ENCODE results near the gene UBXN7.
"Not testable (repeated sequence)": the region's sequence is repeated elsewhere in the genome, so short reads cannot be mapped to it uniquely, and the experiment has no call there.

The UBXN7 gene

DNA sequence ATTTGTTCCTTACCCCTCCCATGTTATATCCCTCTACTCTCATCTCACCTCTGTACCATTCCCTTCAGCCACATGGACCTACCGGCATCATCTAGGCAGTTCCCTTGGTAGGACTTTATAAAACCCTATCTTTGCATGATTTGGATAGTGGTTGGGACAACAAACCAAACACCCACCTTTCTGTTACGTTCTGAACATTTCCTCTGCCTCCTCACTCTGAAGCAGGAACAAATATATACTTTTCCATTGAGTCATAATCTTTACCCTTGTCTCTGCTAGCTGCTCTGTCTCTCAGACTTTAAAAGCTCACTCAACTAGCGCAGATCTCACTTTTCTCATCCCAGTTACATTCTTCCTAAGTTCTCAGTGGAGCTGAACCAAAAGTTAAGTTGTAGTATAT lies 17.8 kb downstream of the UBXN7 start:
- no peak for DNase-seq

GRCh38 chr3:196412704-196413103 lies 19.5 kb downstream of the UBXN7 start:
- no peak for DNase-seq

DNA sequence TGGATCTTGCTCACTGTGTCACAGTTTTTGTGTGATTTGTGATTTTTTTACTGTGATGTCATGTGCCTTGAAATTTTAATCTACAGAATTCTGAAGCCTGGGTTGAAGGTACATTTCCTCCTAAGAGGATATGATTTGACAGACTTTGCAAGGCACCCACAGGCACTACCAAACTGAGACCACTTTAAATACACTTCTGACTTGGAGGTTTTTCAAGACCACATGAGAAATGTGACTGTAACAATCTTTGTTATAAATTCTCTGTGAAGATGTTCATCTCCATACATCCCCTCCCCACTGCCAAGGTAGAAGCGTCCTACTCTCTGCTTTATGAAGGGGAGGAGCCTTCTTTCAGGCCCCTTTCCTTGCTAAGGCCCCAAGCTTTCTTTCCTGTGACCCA lies 22.8 kb downstream of the UBXN7 start:
- no peak for DNase-seq

DNA sequence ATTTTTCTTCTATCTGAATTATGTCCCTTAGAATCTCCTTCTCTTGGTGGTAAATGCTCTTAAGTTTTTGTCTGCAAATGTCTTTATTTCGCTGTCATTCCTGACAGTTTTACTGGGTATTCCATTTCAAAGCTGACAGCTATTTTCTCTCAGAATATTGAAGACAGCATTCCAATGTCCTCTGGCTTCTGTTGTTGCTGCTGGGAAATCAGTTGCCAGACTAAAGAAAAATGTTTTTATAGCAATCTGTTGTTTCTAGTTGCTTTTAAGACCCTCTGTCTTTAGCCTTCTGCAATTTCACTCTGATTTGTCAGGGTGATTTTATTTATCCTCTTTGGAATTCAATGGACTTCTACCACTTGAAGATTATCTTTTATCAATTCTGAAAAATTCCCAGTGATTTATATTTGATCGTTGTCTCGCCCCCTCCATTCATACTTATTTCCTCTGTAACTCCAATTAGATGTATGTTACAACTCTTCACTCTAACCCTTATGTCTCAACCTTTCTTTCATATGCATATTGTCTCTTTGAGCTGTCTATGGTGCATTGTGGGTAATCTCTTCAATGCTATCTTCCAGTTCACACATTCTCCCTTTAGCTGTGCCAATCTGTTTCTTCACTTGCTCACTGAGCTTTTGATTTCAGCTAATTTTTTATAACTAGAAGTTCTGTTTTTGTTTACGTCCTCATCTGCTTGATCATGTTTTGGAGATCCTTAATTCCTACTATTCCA lies 23.5 kb downstream of the UBXN7 start:
- DNase-seq: no peak

DNA sequence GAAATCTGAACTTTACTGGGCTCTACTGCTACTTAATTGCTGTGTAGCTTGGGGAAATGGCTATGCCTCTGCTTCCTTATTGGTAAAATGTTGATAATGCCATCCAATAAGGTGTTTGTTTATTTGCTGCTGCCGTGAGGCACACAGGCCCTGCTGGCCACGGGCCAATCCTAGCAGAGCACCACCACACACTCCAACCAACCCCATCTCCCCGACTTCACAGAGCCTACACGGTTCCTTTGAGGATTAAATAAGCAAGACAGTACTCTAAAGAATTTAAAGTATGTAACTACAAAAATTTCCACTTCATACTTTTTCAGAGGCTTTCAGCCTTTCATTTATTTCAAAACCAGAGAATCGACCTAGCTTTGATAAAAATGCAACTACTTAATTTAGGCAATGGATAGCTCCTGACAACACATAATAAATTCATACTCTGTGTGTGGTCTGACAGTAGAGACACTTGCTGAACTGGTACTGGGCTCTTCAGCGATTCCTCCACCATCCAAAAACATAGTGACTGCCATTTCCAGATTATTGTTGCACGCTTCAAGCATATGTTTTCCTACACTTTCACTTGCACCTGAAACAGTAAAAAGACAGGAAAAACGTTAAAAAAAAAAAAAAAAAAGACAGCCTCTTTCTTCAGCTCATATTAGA lies 25.3 kb downstream of the UBXN7 start:
- DNase-seq: no peak

- DNase-seq: no peak
Observed at GRCh38 chr3:196400331-196400730, 31.9 kb downstream of the UBXN7 start.

- no peak for DNase-seq
Observed at GRCh38 chr3:196399485-196399945, 32.7 kb downstream of the UBXN7 start.

DNA sequence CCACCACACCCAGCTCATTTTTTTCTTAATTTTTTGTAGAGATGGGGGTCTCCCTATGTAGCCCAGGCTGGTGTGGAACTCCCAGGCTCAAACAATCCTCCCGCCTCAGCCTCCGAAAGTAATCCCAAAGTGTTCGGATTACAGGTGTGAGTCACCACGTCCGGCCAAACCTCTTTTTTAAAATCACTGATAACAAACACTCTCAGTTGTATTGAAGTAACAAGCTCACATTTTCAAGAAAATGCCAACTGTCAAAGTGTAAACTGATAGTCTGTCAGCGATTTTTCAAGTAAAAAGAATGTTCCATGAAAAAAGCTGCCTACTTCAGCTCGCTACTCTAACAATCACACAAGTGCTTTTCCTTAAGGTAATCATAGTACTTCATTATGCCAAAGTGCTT lies 33.4 kb downstream of the UBXN7 start:
- DNase-seq: no peak

GRCh38 chr3:196397941-196398340 lies 34.3 kb downstream of the UBXN7 start:
- no peak for DNase-seq

DNA sequence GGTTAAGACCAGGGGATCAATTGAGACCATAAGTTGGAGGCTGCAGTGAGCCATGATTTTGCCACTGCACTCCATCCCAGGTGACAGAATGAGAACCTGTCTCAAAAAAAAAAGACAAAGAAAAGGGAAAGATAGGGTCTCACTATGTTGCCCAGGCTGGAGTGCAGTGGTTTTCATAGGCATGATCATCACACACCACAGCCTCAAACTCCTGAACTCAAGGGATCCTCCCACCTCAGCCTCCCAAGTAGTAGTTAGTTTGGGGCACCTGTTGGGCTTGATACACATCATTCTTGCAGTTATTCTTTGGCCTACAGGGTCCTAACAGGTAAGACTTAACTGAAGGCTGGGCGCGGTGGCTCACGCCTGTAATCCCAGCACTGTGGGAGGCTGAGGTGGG lies 42.1 kb downstream of the UBXN7 start:
- no peak for DNase-seq

DNA sequence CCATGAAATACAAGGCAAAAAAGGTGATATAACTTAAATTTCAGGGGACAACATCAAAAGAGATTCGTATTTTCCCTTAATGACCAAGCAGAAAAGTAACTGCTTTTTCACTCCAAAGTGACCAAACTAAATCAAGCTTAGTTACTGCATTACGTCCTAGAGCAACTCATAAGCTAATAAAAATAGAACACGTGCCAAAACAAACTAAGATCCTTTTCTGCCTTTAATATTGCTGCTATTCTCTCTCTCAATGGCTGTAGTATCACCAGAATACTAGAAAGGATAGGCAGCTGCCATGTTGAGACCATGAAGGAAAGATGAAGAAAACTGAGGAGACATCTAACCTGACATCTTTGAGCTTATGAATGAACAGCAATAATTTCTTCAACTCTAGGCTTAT lies 43.3 kb downstream of the UBXN7 start:
- no peak for DNase-seq

DNA sequence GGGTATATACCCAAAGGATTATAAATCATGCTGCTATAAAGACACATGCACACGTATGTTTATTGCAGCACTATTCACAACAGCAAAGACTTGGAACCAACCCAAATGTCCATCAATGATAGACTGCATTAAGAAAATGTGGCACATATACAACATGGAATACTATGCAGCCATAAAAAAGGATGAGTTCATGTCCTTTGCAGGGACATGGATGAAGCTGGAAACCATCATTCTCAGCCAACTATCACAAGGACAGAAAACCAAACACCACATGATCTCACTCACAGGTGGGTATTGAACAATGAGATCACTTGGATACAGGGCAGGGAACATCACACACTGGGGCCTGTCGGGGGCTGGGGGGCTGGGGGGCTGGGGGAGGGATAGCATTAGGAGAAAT lies 44.3 kb downstream of the UBXN7 start:
- DNase-seq: not testable (repeated sequence)

DNA sequence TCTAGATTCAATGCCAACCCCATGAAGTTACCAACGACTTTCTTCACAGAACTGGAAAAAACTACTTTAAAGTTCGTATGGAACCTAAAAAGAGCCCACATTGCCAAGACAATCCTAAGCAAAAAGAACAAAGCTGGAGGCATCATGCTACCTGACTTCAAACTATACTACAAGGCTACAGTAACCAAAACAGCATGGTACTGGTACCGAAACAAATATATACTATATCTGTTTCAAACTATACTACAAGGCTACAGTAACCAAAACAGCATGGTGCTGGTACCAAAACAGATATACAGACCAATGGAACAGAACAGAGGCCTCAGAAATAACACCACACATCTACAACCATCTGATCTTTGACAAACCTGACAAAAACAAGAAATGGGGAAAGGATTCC lies 45.4 kb downstream of the UBXN7 start:
- DNase-seq: not testable (repeated sequence)

DNA sequence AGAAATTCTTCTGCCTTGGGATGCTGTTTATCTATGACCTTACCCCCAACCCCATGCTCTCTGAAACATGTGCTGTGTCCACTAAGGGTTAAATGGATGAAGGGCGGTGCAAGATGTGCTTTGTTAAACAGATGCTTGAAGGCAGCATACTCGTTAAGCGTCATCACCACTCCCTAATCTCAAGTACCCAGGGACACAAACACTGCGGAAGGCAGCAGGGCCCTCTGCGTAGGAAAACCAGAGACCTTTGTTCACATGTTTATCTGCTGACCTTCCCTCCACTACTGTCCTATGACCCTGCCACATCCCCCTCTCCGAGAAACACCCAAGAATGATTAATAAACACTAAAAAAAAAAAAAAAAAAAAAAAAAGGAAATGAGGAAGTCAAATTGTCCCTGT lies 46.2 kb downstream of the UBXN7 start:
- DNase-seq: not testable (repeated sequence)

DNA sequence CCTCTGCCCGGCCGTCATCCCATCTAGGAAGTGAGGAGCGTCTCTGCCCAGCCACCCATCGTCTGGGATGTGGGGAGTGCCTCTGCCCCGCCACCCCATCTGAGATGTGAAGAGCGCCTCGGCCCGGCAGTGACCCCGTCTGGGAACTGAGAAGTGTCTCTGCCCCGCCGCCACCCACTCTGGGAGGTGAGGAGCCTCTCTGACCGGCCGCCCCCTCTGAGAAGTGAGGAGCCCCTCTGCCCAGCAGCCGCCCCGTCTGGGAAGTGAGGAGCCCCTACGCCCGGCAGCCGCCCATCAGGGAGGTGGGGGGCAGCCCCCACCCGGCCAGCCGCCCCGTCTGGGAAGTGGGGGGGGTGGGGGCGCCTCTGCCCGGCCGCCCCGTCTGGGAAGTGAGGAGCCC lies 46.8 kb downstream of the UBXN7 start:
- not testable (repeated sequence) for DNase-seq

DNA sequence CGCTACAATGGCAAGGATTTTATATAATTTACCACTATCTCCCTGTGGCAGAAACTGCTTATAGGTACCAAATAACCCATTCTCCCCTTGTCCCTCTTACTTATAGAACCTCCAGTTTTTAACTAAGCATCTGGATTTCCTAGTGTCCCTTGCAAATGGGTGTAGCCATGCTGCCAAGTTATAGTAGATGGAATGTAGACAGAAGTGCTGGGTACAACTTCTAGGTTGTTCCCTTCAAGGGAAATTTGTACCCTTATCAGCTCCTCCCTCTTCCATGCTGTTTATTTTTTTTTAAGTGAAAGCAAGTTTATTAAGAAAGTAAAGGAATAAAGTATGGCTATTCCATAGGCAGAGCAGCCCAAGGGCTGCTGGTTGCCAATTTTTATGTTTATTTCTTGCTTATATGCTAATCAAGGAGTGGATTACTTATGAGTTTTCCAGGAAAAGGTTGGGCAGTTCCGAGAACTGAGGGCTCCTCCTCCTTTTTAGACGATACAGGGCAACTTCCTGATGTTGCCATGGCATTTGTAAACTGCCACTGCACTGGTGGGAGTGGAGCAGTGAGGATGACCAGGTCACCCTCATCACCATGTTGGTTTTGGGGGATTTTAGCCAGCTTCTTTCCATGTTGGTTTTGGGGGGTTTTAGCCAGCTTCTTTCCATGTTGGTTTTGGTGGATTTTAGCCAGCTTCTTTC lies 53.9 kb downstream of the UBXN7 start:
- no peak for DNase-seq

- DNase-seq: no peak
Observed at GRCh38 chr3:196377321-196377720, 54.9 kb downstream of the UBXN7 start.

DNA sequence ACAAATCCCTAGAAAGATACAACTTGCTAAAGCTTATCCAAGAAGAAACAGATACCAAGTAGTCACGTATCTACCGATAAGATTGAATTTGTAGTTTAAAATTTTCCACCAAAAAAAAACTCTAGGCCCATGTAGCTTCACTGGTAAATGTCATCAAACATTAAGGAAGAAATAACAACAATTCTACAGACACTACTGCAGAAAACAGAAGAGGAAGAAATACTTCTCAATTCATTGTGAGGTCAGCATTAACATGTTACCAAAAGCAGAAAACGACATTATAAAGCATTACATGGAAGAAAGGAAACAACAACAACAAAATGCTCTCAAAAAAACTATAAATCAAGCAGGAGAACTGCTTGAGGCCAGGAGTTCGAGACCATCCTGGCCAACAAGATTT lies 66.5 kb downstream of the UBXN7 start:
- DNase-seq: no peak

- no peak for DNase-seq
Observed at GRCh38 chr3:196360586-196360985, 71.6 kb downstream of the UBXN7 start.

DNA sequence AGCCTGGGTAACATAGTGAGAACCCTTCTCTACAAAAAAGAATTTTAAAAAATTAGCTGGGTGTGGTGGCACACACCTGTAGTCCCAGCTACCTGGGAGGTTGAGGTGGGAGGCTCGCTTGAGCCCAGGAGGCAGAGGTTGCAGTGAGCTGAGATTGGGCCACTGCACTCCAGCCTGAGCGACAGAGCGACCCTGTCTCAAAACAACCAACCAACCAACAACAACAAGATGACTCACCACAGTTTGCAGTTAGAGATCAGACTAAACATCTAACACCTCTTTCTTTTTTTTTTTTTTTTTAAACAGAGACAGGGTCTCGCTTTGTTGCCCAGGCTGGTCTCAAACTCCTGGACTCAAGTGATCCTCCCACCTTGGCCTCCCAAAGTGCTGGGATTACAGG lies 73.7 kb downstream of the UBXN7 start:
- not testable (repeated sequence) for DNase-seq

GRCh38 chr3:196357905-196358304 lies 74.3 kb downstream of the UBXN7 start:
- no peak for DNase-seq

DNA sequence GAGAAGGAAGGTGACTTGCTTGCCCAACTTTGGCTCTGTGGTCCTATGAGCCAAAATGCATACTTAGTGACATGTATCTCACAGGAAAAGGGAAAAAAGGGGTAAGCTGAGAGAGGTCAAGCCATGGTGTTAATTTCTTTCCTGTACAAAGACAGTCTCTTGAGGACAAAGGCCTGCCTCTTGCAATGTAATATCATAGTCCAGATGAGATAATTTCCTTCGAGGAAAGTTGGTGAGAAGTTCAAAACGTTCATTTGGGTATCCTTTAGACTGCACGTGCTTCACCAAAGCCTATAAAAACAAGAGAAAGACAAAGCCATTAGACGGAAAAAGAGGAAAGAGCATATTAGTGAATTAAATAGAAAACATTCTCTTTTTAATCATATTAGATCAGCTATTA lies 75.7 kb downstream of the UBXN7 start:
- no peak for DNase-seq

GRCh38 chr3:196355668-196356067 lies 76.6 kb downstream of the UBXN7 start:
- DNase-seq: no peak

DNA sequence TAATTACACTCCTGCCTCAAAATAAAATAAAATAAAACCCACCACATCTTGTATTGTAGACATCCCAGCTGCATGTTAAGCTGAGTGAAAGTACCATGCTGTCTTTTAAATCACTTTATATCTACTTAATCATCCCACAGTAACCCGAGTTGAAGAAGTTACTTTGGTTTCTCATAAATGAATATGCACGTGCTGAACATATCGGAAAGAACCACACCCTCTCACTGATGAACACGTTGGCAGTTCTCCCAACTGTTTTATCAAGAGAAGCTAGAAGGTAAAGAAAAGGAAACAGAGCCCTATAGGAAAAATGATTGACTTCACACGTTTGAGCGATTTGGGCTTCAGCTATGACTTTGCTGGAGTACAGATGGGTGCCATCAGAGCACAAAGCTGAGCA lies 78.1 kb downstream of the UBXN7 start:
- DNase-seq: no peak
